ENCODE data around the gene MOK. TPM values are rescaled to one million over a fixed set of nuclear protein-coding genes. Genes with fewer than 3 reads are reported as not detected.

MOK gene
- total RNA-seq, 1 donor from 2014 or later: 15.8 TPM

GRCh38 chr14:102282751-102283465 lies 22.1 kb downstream of the MOK start:
- no peaks in the 10 kb centered on the region for H3K9me3 ChIP-seq
- DNase-seq (no peak), ATAC-seq (no peak)
- H3K36me3 ChIP-seq: peaks cover 8% of the 10 kb centered on the region
- no peak overlapping the region for H3K27ac ChIP-seq
- no peaks in the 10 kb centered on the region for H3K27me3 ChIP-seq (ENCODE audit: low read depth)
- H3K4me1 ChIP-seq: no peaks in the 10 kb centered on the region
- intact Hi-C loops (cut with DNase I): no loop called here
- TF ChIP-seq, protein P1, sequence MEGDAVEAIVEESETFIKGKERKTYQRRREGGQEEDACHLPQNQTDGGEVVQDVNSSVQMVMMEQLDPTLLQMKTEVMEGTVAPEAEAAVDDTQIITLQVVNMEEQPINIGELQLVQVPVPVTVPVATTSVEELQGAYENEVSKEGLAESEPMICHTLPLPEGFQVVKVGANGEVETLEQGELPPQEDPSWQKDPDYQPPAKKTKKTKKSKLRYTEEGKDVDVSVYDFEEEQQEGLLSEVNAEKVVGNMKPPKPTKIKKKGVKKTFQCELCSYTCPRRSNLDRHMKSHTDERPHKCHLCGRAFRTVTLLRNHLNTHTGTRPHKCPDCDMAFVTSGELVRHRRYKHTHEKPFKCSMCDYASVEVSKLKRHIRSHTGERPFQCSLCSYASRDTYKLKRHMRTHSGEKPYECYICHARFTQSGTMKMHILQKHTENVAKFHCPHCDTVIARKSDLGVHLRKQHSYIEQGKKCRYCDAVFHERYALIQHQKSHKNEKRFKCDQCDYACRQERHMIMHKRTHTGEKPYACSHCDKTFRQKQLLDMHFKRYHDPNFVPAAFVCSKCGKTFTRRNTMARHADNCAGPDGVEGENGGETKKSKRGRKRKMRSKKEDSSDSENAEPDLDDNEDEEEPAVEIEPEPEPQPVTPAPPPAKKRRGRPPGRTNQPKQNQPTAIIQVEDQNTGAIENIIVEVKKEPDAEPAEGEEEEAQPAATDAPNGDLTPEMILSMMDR (IDR thresholded peaks at IDR 0.05): no peak
- no peak overlapping the region for H3K4me3 ChIP-seq

- Histone ChIP-seq H3K4me3 (no peak overlapping the region), H3K4me1 (no peaks in the 10 kb centered on the region), H3K9me3 (no peaks in the 10 kb centered on the region), H3K27me3 (ENCODE audit: low read depth) (no peaks in the 10 kb centered on the region), H3K27ac (peak overlapping the region; percentile 24), H3K36me3 (peaks cover 8% of the 10 kb centered on the region)
- TF ChIP-seq, protein P1 (IDR thresholded peaks at IDR 0.05): no peak
- intact Hi-C loops (cut with DNase I): no loop called here
- DNase-seq (no peak), ATAC-seq (no peak)
Measured at GRCh38 chr14:102280376-102280962, 24.5 kb downstream of the MOK start.

DNA sequence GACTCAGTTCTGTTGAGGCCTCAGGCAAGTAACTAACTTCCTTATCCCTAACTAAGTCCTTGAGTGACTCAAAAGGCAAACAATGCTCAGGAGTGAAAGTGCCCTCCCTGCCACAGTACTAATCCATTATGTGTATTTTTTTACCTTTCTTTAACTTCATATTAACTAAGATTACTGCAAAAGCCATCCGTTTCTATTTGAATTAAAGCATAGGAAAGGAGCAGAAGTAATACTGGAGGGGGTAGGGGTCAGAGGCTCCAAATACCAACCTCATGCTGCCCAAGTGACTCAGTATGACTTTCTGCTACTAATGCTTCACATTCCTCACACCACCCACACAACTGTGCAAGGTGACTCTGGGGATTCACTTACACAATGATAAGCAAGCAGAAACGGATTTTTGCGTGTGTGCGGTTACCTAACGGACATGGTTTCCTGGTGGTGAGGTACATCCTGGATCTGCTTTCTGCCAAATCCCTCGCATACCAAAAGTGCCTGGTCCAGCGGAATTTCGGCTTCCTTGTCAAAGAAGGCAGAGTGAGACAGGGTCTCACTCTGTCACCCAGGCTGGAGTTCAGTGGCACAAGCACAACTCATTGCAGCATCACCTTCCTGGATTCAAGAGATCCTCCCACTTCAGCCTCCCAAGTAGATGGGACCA lies 25.1 kb downstream of the MOK start:
- ATAC-seq (peak; percentile 62 to 91), DNase-seq (no peak)
- no peaks in the 10 kb centered on the region for H3K9me3 ChIP-seq
- H3K36me3 ChIP-seq: peaks cover 8% of the 10 kb centered on the region
- TF ChIP-seq, protein P1 (IDR thresholded peaks at IDR 0.05): no peak
- intact Hi-C loops (cut with DNase I): no loop called here
- no peaks in the 10 kb centered on the region for H3K4me1 ChIP-seq
- peak overlapping the region; percentile 24 for H3K27ac ChIP-seq
- no peak overlapping the region for H3K4me3 ChIP-seq
- H3K27me3 ChIP-seq (ENCODE audit: low read depth): no peaks in the 10 kb centered on the region

GRCh38 chr14:102279282-102279681 lies 25.7 kb downstream of the MOK start:
- intact Hi-C loops (cut with DNase I): no loop called here
- TF ChIP-seq, protein P1 (IDR thresholded peaks at IDR 0.05): no peak

GRCh38 chr14:102278631-102278935 lies 26.4 kb downstream of the MOK start:
- Histone ChIP-seq H3K36me3 (peaks cover 8% of the 10 kb centered on the region), H3K4me3 (no peak overlapping the region), H3K9me3 (no peaks in the 10 kb centered on the region), H3K27ac (no peak overlapping the region), H3K27me3 (ENCODE audit: low read depth) (no peaks in the 10 kb centered on the region), H3K4me1 (no peaks in the 10 kb centered on the region)
- no peak for ATAC-seq
- DNase-seq: no peak
- TF ChIP-seq, protein P1 (IDR thresholded peaks at IDR 0.05): no peak
- intact Hi-C loops (cut with DNase I): no loop called here

More at GRCh38 chr14:102279282-102279681, 25.7 kb downstream of the MOK start:
- ATAC-seq (no peak), DNase-seq (no peak)
- H3K27ac ChIP-seq: peak overlapping the region; percentile 24
- H3K36me3 ChIP-seq: peaks cover 8% of the 10 kb centered on the region
- H3K9me3 ChIP-seq: no peaks in the 10 kb centered on the region
- no peaks in the 10 kb centered on the region for H3K27me3 ChIP-seq (ENCODE audit: low read depth)
- no peaks in the 10 kb centered on the region for H3K4me1 ChIP-seq
- H3K4me3 ChIP-seq: no peak overlapping the region
